ENCODE measurements around the gene DCTN1. TPM values are rescaled to one million over a fixed set of nuclear protein-coding genes. Genes with fewer than 3 reads are reported as not detected.

DCTN1 gene
- total RNA-seq, 1 experiment from 2014 or later, result 139 TPM

GRCh38 chr2:74414881-74415761, 35.0 kb upstream of the DCTN1 start:
- no TSS peak for BruUV-seq (replicated peaks)
- no peak overlapping the region for H3K27ac Mint-ChIP-seq (ENCODE audit: unreplicated experiment)
- no peaks in the 10 kb centered on the region for H3K9me3 ChIP-seq
- no peaks in the 10 kb centered on the region for H3K27me3 ChIP-seq (replicated peaks; ENCODE audit: control insufficient read depth, insufficient read depth, low read length)
- H3K36me3 ChIP-seq (ENCODE audit: control insufficient read depth, insufficient read depth, low read length), result no peaks in the 10 kb centered on the region
- ChIA-PET CTCF (no interaction called here), POLR2A (no interaction called here)
- TF ChIP-seq CTCF (IDR thresholded peaks at IDR 0.05; ENCODE audit: insufficient read depth in 1 of 2, low read depth in 1 of 2, low read length in 1 of 2, severe bottlenecking in 1 of 2, unreplicated experiment in 1 of 2), result no peak
- intact Hi-C loops (cut with micrococcal nuclease; ENCODE audit: unreplicated experiment), result no loop called here
- peaks cover 10% of the 10 kb centered on the region for H3K27me3 Mint-ChIP-seq (ENCODE audit: insufficient read depth, unreplicated experiment)
- H3K4me1 ChIP-seq, result no peaks in the 10 kb centered on the region
- no peak for DNase-seq
- H3K9me3 Mint-ChIP-seq (ENCODE audit: unreplicated experiment), result no peaks in the 10 kb centered on the region
- H3K36me3 Mint-ChIP-seq (ENCODE audit: insufficient read depth, unreplicated experiment), result no peaks in the 10 kb centered on the region
- no peak overlapping the region for H3K4me3 ChIP-seq (ENCODE audit: low read depth, low read length)
- no peaks in the 10 kb centered on the region for H3K4me1 Mint-ChIP-seq (ENCODE audit: low read depth, unreplicated experiment)
- H3K4me3 Mint-ChIP-seq (ENCODE audit: unreplicated experiment), result no peak overlapping the region

GRCh38 chr2:74414441-74414840, 34.3 kb upstream of the DCTN1 start:
- Mint-ChIP-seq H3K9me3 (ENCODE audit: unreplicated experiment) (no peaks in the 10 kb centered on the region), H3K27me3 (ENCODE audit: insufficient read depth, unreplicated experiment) (peaks cover 11% of the 10 kb centered on the region), H3K36me3 (ENCODE audit: insufficient read depth, unreplicated experiment) (no peaks in the 10 kb centered on the region), H3K4me1 (ENCODE audit: low read depth, unreplicated experiment) (no peaks in the 10 kb centered on the region), H3K27ac (ENCODE audit: unreplicated experiment) (no peak overlapping the region), H3K4me3 (ENCODE audit: unreplicated experiment) (no peak overlapping the region)
- Histone ChIP-seq H3K4me3 (ENCODE audit: low read depth, low read length) (no peak overlapping the region), H3K27me3 (replicated peaks; ENCODE audit: control insufficient read depth, insufficient read depth, low read length) (no peaks in the 10 kb centered on the region), H3K4me1 (no peaks in the 10 kb centered on the region), H3K9me3 (no peaks in the 10 kb centered on the region), H3K36me3 (ENCODE audit: control insufficient read depth, insufficient read depth, low read length) (no peaks in the 10 kb centered on the region)
- CTCF ChIA-PET, result no interaction called here
- no peak for TF ChIP-seq CTCF (IDR thresholded peaks at IDR 0.05; ENCODE audit: insufficient read depth in 1 of 2, low read depth in 1 of 2, low read length in 1 of 2, severe bottlenecking in 1 of 2, unreplicated experiment in 1 of 2)
- intact Hi-C loops (cut with micrococcal nuclease; ENCODE audit: unreplicated experiment), result no loop called here
- POLR2A ChIA-PET, result no interaction called here
- DNase-seq, result no peak
- BruUV-seq (replicated peaks), result no TSS peak

DNA sequence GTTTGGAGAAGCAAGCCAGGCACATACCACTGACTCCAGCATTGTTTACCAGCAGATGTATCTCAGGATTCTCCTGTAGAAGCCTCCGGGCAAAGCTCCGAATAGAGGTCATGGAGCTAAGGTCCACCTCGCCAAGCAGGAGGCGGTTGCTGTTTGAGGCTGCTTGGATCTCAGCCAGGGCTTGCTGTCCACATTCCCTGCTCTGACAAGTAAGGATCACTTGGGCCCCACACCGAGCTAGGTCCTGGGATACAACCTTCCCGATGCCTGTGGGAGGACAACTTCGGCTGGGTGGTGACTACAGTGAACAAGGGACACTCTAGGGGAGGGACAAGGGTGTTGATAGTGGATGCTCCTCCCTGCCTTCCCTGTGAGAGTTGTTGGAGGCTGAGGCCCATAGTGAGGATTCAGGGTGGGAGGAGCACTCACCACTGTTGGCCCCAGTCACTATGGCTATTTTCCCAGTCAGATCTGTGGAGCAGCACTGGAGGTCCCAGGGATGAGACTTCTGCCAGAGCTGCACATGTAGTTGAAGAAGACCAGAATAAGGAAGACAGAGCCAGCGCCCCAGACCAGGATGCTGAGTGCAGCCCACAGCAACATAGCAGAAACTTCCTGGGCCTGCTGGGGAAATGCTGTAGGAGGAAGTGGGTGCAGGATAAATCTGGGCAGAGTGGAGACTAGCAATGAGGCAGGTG, 33.0 kb upstream of the DCTN1 start:
- no peaks in the 10 kb centered on the region for H3K4me1 Mint-ChIP-seq (ENCODE audit: low read depth, unreplicated experiment)
- no peaks in the 10 kb centered on the region for H3K9me3 Mint-ChIP-seq (ENCODE audit: unreplicated experiment)
- no peak overlapping the region for H3K4me3 Mint-ChIP-seq (ENCODE audit: unreplicated experiment)
- TF ChIP-seq CTCF (IDR thresholded peaks at IDR 0.05; ENCODE audit: insufficient read depth in 1 of 2, low read depth in 1 of 2, low read length in 1 of 2, severe bottlenecking in 1 of 2, unreplicated experiment in 1 of 2), result no peak
- H3K36me3 Mint-ChIP-seq (ENCODE audit: insufficient read depth, unreplicated experiment), result peaks cover 4% of the 10 kb centered on the region
- Histone ChIP-seq H3K4me1 (no peaks in the 10 kb centered on the region), H3K4me3 (ENCODE audit: low read depth, low read length) (no peak overlapping the region), H3K27me3 (replicated peaks; ENCODE audit: control insufficient read depth, insufficient read depth, low read length) (no peaks in the 10 kb centered on the region), H3K9me3 (no peaks in the 10 kb centered on the region), H3K36me3 (ENCODE audit: control insufficient read depth, insufficient read depth, low read length) (no peaks in the 10 kb centered on the region)
- BruUV-seq (replicated peaks), result no TSS peak
- no peak for DNase-seq
- H3K27me3 Mint-ChIP-seq (ENCODE audit: insufficient read depth, unreplicated experiment), result peaks cover 15% of the 10 kb centered on the region
- POLR2A ChIA-PET, result no interaction called here
- intact Hi-C loops (cut with micrococcal nuclease; ENCODE audit: unreplicated experiment), result no loop called here
- H3K27ac Mint-ChIP-seq (ENCODE audit: unreplicated experiment), result no peak overlapping the region
- CTCF ChIA-PET, result interaction anchor here (0.9 kb wide), 1 partner anchor 11 kb away, joined by 3 read pairs; no protein-coding TSS in a partner anchor

All from Caco-2 (cell line).